Activated naive CD8-positive, alpha-beta T cell treated with anti-CD3 and anti-CD28 coated beads for 36 hours (primary cell): ENCODE measurements around the gene TPM3. TPM values are rescaled to one million over a fixed set of nuclear protein-coding genes. Genes with fewer than 3 reads are reported as not detected.
A peak's percentile ranks its signal among the peaks of the same experiment; 100 is the strongest.
"Not testable (repeated sequence)": the region's sequence is repeated elsewhere in the genome, so short reads cannot be mapped to it uniquely, and the experiment has no call there.

Experiments used
- DNase-seq: peaks from one replicate; pipeline ENCODE4 v3.0.0; 2021
- H3K27ac Mint-ChIP-seq: one replicate; pipeline ENCODE4 v1.8.0; 2022; ENCODE audit warnings: mild to moderate bottlenecking, moderate library complexity, mixed read lengths
- H3K27me3 Mint-ChIP-seq: one replicate; pipeline ENCODE4 v1.8.0; 2022; ENCODE audit warnings: mild to moderate bottlenecking, mixed read lengths
- H3K36me3 Mint-ChIP-seq: one replicate; pipeline ENCODE4 v1.8.0; 2021; ENCODE audit warnings: mild to moderate bottlenecking, mixed read lengths
- H3K4me1 Mint-ChIP-seq: one replicate; pipeline ENCODE4 v1.8.0; 2021; ENCODE audit warnings: mixed read lengths
- H3K4me3 Mint-ChIP-seq: one replicate; pipeline ENCODE4 v1.8.0; 2022; ENCODE audit warnings: mild to moderate bottlenecking, moderate library complexity, mixed read lengths
- H3K9me3 Mint-ChIP-seq: one replicate; pipeline ENCODE4 v1.8.0; 2022; ENCODE audit warnings: mixed read lengths
- total RNA-seq, 2 experiments: library from RNA; stranded (reverse); gene quantifications; one replicate each; pipeline ENCODE4 v1.2.3, GENCODE V29; 2021

The TPM3 gene
- total RNA-seq, 2 experiments from 2014 or later = 725 to 753 TPM

DNA sequence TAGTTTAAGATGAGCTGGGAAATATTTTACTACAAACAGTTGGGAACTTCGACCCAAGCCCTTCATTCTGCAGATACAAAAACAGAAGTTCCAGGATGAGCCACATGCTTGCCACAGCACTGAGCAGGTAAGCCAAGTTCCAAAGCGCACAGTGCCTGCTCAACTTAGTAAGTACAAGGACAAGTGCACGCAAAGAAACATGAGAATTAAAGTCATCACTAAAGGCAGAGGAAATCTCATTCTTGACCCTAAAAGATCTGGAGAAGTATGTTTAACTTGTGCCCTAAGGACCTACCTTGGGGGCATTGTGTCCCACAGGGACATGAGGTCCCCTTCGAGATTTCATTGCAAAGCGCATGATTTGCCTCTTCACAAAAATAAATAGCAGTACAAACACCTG lies 27.6 kb upstream of the TPM3 start:
- Mint-ChIP-seq H3K27ac (peak overlapping the region; percentile 98), H3K36me3 (peaks cover 72% of the 10 kb centered on the region), H3K4me1 (peaks cover 57% of the 10 kb centered on the region), H3K9me3 (peaks cover 8% of the 10 kb centered on the region), H3K4me3 (peak overlapping the region; percentile 94), H3K27me3 (no peaks in the 10 kb centered on the region)
- no peak for DNase-seq

GRCh38 chr1:154218545-154218944 lies 26.6 kb upstream of the TPM3 start:
- H3K4me1 Mint-ChIP-seq = peaks cover 52% of the 10 kb centered on the region
- DNase-seq = no peak
- peak overlapping the region; percentile 94 for H3K4me3 Mint-ChIP-seq
- peaks cover 72% of the 10 kb centered on the region for H3K36me3 Mint-ChIP-seq
- no peaks in the 10 kb centered on the region for H3K27me3 Mint-ChIP-seq
- peak overlapping the region; percentile 98 for H3K27ac Mint-ChIP-seq
- H3K9me3 Mint-ChIP-seq = peaks cover 8% of the 10 kb centered on the region

DNA sequence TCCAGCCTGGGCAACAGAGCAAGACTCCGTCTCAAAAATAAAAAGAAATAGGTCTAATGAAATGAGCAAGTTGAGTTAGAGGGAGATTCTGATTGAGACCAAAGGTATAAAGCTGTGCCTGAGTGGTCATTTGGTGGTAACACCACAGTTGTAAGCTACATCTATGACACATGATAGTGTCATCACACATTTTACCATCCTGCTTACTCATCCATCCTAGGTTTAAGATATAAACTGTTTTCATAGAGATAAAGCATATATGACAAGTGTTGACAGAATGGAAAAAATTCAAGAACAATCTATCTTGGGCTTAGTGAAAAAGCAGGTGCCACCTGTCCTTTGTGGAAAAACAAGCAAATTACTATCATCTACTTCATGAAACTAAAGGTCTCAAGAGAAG lies 21.4 kb upstream of the TPM3 start:
- peaks cover 42% of the 10 kb centered on the region for H3K4me1 Mint-ChIP-seq
- H3K27me3 Mint-ChIP-seq = no peaks in the 10 kb centered on the region
- DNase-seq = no peak
- H3K9me3 Mint-ChIP-seq = no peaks in the 10 kb centered on the region
- no peak overlapping the region for H3K4me3 Mint-ChIP-seq
- peaks cover 56% of the 10 kb centered on the region for H3K36me3 Mint-ChIP-seq
- H3K27ac Mint-ChIP-seq = peak overlapping the region; percentile 83

GRCh38 chr1:154212083-154212482 lies 20.2 kb upstream of the TPM3 start:
- peak overlapping the region; percentile 21 for H3K27ac Mint-ChIP-seq
- H3K4me1 Mint-ChIP-seq = peaks cover 36% of the 10 kb centered on the region
- H3K36me3 Mint-ChIP-seq = peaks cover 52% of the 10 kb centered on the region
- H3K9me3 Mint-ChIP-seq = no peaks in the 10 kb centered on the region
- H3K4me3 Mint-ChIP-seq = no peak overlapping the region
- no peaks in the 10 kb centered on the region for H3K27me3 Mint-ChIP-seq
- DNase-seq = no peak

DNA sequence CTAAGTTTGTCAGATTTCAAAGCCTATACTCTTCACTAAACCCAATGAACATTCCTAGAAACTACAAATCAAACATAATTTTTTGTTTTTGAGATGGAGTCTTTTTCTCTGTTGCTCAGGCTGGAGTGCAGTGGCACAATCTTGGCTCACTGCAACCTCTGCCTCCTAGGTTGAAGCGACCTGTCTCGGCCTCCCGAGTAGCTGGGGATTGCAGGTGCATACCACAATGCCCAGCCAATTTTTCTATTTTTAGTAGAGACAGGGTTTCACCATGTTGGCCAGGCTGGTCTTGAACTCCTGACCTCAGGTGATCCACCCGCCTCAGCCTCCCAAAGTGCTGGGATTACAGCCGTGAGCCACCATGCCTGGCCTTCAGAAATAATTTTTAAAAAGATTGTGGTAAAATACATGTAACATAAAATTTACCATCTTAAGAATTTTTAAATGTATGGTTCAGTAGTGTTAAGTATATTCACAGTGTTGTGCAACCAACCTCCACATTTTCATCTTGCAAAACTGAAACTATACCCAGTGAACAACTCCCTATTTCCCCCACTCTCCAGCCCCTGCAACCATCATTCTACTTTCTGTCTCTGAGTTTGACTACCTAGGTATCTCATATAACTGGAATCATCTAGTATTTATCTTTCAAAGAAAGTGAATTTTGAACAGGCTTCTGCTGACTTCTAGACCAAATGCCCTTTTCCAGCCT lies 16.9 kb upstream of the TPM3 start:
- H3K36me3 Mint-ChIP-seq = peaks cover 50% of the 10 kb centered on the region
- peaks cover 36% of the 10 kb centered on the region for H3K4me1 Mint-ChIP-seq
- H3K9me3 Mint-ChIP-seq = no peaks in the 10 kb centered on the region
- no peaks in the 10 kb centered on the region for H3K27me3 Mint-ChIP-seq
- no peak for DNase-seq
- peak overlapping the region; percentile 64 for H3K27ac Mint-ChIP-seq
- peak overlapping the region; percentile 3 for H3K4me3 Mint-ChIP-seq

DNA sequence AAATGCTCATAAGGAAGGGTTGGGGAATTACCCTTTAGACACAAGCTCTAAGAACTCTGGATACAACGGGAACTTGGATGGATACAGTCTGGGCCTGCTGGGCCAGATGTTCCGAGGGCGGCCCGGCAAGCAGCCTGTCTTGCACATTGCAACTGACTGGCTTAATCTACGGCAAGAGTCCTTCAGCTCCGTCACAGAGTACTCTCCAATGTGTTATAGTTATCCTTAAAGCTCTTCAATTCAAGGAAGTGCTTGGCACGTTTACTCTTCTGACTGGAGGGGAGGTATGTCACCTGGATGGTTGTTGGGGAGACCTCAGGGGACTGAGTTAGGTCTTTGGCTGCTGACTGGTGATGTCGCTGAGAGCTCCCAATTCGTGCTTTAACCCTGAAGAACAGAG lies 15.4 kb upstream of the TPM3 start:
- H3K9me3 Mint-ChIP-seq = no peaks in the 10 kb centered on the region
- peaks cover 31% of the 10 kb centered on the region for H3K4me1 Mint-ChIP-seq
- no peaks in the 10 kb centered on the region for H3K27me3 Mint-ChIP-seq
- H3K27ac Mint-ChIP-seq = peak overlapping the region; percentile 71
- no peak overlapping the region for H3K4me3 Mint-ChIP-seq
- peaks cover 45% of the 10 kb centered on the region for H3K36me3 Mint-ChIP-seq
- DNase-seq = no peak

DNA sequence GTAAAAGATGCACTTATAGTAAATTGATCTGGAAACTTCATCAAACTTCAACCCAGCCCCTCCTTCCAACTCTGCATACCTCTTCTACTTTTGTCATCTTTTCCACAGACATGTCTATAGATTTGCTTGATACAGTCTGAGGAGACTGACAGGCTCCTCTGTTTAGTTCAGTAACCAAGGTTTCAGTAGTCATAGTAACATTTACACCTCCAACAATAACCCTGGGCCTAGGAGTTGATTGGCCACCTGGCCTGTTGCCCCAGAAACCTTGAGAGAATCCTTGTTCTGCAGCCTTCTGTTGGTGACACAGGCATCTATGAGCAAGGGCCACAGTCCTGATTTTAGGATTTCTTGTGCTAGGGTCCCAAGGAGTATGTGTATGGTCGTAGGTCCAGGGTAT lies 14.3 kb upstream of the TPM3 start, which contains the start of gene CFAP141:
Gene CFAP141, minus strand, starts transcription at position 138 of the 400 bp plus-strand sequence. Its CDS starts 26 bp downstream, at position 112.
- Mint-ChIP-seq H3K27ac (peak within 1 kb of the TSS; percentile 79), H3K4me3 (no peak within 1 kb of the TSS), H3K27me3 (no peaks in the 10 kb centered on the region), H3K4me1 (peaks cover 31% of the 10 kb centered on the region), H3K9me3 (no peaks in the 10 kb centered on the region), H3K36me3 (peaks cover 39% of the 10 kb centered on the region)
- DNase-seq = peak; percentile 48

DNA sequence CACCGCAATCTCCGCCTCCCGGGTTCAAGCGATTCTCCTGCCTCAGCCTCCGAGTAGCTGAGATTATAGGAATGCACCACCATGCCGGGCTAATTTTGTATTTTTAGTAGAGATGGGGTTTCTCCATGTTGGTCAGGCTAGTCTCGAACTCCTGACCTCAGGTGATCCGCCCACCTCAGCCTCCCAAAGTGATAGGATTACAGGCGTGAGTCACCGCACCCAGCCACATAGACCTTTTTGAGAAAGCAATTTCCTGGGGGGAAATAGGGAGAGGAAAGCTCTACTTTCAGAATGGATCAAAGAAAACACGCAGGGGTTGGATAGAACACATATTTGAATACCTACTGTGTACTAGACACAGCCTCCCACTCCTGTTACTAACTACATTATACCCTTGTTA lies 13.9 kb upstream of the TPM3 start:
- peaks cover 31% of the 10 kb centered on the region for H3K4me1 Mint-ChIP-seq

DNA sequence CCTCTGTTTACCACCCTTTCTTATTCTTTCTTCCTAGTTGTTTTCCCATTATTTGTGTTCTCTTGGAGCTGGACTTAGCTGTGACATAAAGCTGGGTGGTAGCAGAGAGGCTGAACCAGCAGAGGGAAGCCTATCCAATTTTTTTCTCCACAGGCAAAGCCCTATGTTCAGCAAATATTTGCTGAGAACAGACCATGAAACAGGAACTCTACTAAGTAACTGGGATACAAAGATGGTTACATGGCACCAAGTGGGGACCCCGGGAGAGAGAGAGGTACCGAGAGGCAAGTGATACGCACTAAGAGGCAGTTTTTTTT lies 7.6 kb upstream of the TPM3 start:
- Mint-ChIP-seq H3K27me3 (no peaks in the 10 kb centered on the region), H3K4me1 (no peaks in the 10 kb centered on the region), H3K27ac (no peak overlapping the region), H3K4me3 (no peak overlapping the region), H3K36me3 (no peaks in the 10 kb centered on the region), H3K9me3 (no peaks in the 10 kb centered on the region)
- no peak for DNase-seq

More for the DNA sequence above, 13.9 kb upstream of the TPM3 start:
- peaks cover 39% of the 10 kb centered on the region for H3K36me3 Mint-ChIP-seq
- not testable (repeated sequence) for H3K27me3 Mint-ChIP-seq, H3K9me3 Mint-ChIP-seq, H3K4me3 Mint-ChIP-seq
- H3K27ac Mint-ChIP-seq = peak overlapping the region; percentile 79
- DNase-seq = peak; percentile 19

DNA sequence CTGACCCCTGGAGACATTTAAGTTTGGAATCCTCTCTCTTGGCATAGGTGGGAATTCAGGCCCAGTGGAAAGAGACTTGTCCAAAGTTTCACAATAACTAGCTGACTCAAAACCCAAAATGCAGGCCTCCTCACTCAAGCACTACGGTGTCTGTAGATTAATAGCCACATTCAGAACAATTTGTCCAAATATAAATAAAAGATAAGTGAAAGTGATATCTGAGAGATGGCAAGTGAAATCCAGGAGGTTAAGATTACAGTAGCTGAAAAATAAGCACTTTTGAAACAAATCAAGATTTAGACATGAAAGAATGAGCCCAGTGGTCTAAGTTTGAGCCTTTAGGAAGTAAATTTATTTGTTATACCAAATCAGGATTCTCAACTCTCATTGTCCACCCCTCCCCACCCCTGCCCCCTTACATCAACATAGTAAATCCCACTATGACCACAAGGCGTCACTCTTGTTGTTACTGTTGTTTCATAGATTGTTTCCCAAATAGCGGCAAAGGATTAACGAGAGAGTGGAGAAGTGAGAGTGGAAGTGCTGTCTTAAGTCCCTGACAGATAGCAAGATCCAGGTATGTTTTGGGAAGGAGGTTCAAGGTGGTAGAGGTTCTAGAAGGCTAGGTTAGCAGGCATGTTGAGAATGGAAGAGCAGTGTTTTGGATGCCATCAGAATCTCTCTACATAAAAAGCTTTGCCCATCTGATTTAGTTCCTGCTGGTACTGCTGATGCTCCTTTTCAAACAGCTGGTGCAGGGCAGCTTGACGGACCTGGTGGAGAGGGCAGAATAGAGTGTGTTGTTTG lies 7.1 kb upstream of the TPM3 start:
- Mint-ChIP-seq H3K27me3 (no peaks in the 10 kb centered on the region), H3K9me3 (no peaks in the 10 kb centered on the region), H3K27ac (no peak overlapping the region), H3K4me3 (no peak overlapping the region), H3K4me1 (no peaks in the 10 kb centered on the region), H3K36me3 (no peaks in the 10 kb centered on the region)
- DNase-seq = no peak

GRCh38 chr1:154193821-154194220 lies 1.9 kb upstream of the TPM3 start:
- Mint-ChIP-seq H3K27me3 (peaks cover 13% of the 10 kb centered on the region), H3K27ac (no peak overlapping the region), H3K9me3 (no peaks in the 10 kb centered on the region), H3K4me1 (peaks cover 5% of the 10 kb centered on the region), H3K36me3 (no peaks in the 10 kb centered on the region), H3K4me3 (no peak overlapping the region)
- DNase-seq = no peak

GRCh38 chr1:154192476-154192875 lies 576 bp upstream of the TPM3 start:
- no peak for DNase-seq
- Mint-ChIP-seq H3K27ac (no peak overlapping the region), H3K9me3 (no peaks in the 10 kb centered on the region), H3K27me3 (peaks cover 13% of the 10 kb centered on the region), H3K4me1 (peaks cover 5% of the 10 kb centered on the region), H3K4me3 (no peak overlapping the region), H3K36me3 (no peaks in the 10 kb centered on the region)

DNA sequence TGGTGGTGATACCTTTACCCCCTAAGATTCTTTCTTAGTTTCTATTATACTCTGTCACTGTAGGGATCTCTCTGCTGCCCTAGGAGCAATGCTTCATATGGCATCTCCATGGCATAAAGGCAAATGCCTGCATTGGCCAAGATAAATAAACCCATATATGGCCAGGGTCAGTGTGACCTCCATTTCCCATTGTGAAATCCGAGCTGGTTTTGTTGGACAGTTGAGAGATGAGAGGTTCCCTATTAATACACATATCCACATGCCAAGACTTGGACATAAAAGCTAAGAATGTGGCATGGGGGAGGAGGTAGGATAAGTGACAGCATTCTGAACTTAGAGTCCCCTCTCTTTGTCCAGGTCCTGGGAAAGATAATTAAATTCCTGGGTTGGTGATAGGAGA lies 1.4 kb downstream of the TPM3 start:
- H3K27ac Mint-ChIP-seq = no peak overlapping the region
- H3K36me3 Mint-ChIP-seq = no peaks in the 10 kb centered on the region
- H3K4me1 Mint-ChIP-seq = peaks cover 7% of the 10 kb centered on the region
- no peak overlapping the region for H3K4me3 Mint-ChIP-seq
- H3K9me3 Mint-ChIP-seq = no peaks in the 10 kb centered on the region
- DNase-seq = no peak
- H3K27me3 Mint-ChIP-seq = peaks cover 13% of the 10 kb centered on the region

- H3K36me3 Mint-ChIP-seq = peaks cover 5% of the 10 kb centered on the region
- H3K9me3 Mint-ChIP-seq = no peaks in the 10 kb centered on the region
- peaks cover 8% of the 10 kb centered on the region for H3K4me1 Mint-ChIP-seq
- peaks cover 5% of the 10 kb centered on the region for H3K27me3 Mint-ChIP-seq
- no peak overlapping the region for H3K27ac Mint-ChIP-seq
- DNase-seq = no peak
- H3K4me3 Mint-ChIP-seq = no peak overlapping the region
Observed at GRCh38 chr1:154186852-154187501, 4.9 kb downstream of the TPM3 start.

- H3K27ac Mint-ChIP-seq = no peak overlapping the region
- H3K4me3 Mint-ChIP-seq = no peak overlapping the region
- peak; percentile 66 for DNase-seq
- H3K4me1 Mint-ChIP-seq = peaks cover 13% of the 10 kb centered on the region
- no peaks in the 10 kb centered on the region for H3K9me3 Mint-ChIP-seq
- H3K36me3 Mint-ChIP-seq = peaks cover 13% of the 10 kb centered on the region
- no peaks in the 10 kb centered on the region for H3K27me3 Mint-ChIP-seq
Observed at GRCh38 chr1:154186177-154186576, 5.7 kb downstream of the TPM3 start.
